ENCODE data around the gene CMC1.

CMC1 gene

GRCh38 chr3:28295898-28296490 is 54.6 kb downstream of the CMC1 start:
- no peak for DNase-seq (ENCODE audit: low read depth in 1 of 2, low spot score in 1 of 2)

GRCh38 chr3:28299705-28300104 is 58.3 kb downstream of the CMC1 start:
- no peak for DNase-seq (ENCODE audit: low read depth in 1 of 2, low spot score in 1 of 2)

- DNase-seq (ENCODE audit: low read depth in 1 of 2, low spot score in 1 of 2): no peak
Observed at GRCh38 chr3:28300345-28300962, 59.0 kb downstream of the CMC1 start.

- DNase-seq (ENCODE audit: low read depth in 1 of 2, low spot score in 1 of 2): no peak
Observed at GRCh38 chr3:28301688-28302087, 60.3 kb downstream of the CMC1 start.

GRCh38 chr3:28308196-28308595 is 66.8 kb downstream of the CMC1 start:
- DNase-seq (ENCODE audit: low read depth in 1 of 2, low spot score in 1 of 2): no peak

GRCh38 chr3:28315711-28316110 is 74.3 kb downstream of the CMC1 start:
- no peak for DNase-seq (ENCODE audit: low read depth in 1 of 2, low spot score in 1 of 2)

GRCh38 chr3:28316226-28316625 is 74.8 kb downstream of the CMC1 start:
- DNase-seq (ENCODE audit: low read depth in 1 of 2, low spot score in 1 of 2): no peak

- DNase-seq (ENCODE audit: low read depth in 1 of 2, low spot score in 1 of 2): no peak
Observed at GRCh38 chr3:28317438-28318022, 76.1 kb downstream of the CMC1 start.

- no peak for DNase-seq (ENCODE audit: low read depth in 1 of 2, low spot score in 1 of 2)
Observed at GRCh38 chr3:28320981-28321380, 79.6 kb downstream of the CMC1 start.

- no peak for DNase-seq (ENCODE audit: low read depth in 1 of 2, low spot score in 1 of 2)
Observed at GRCh38 chr3:28322464-28322863, 81.0 kb downstream of the CMC1 start.

GRCh38 chr3:28326458-28326926 is 85.1 kb downstream of the CMC1 start:
- DNase-seq (ENCODE audit: low read depth in 1 of 2, low spot score in 1 of 2): no peak

- no peak for DNase-seq (ENCODE audit: low read depth in 1 of 2, low spot score in 1 of 2)
Observed at GRCh38 chr3:28328188-28329151, 87.1 kb downstream of the CMC1 start.

- no peak for DNase-seq (ENCODE audit: low read depth in 1 of 2, low spot score in 1 of 2)
Observed at GRCh38 chr3:28334552-28334951, 93.1 kb downstream of the CMC1 start.

GRCh38 chr3:28335246-28335645 is 93.8 kb downstream of the CMC1 start:
- no peak for DNase-seq (ENCODE audit: low read depth in 1 of 2, low spot score in 1 of 2)

GRCh38 chr3:28337230-28337629 is 95.8 kb downstream of the CMC1 start:
- DNase-seq (ENCODE audit: low read depth in 1 of 2, low spot score in 1 of 2): no peak

- no peak for DNase-seq (ENCODE audit: low read depth in 1 of 2, low spot score in 1 of 2)
Observed at GRCh38 chr3:28343144-28343543, 101.7 kb downstream of the CMC1 start.

GRCh38 chr3:28345690-28346089 is 104.3 kb downstream of the CMC1 start:
- DNase-seq (ENCODE audit: low read depth in 1 of 2, low spot score in 1 of 2): no peak

GRCh38 chr3:28347374-28348264 is 106.2 kb downstream of the CMC1 start:
- no peak for DNase-seq (ENCODE audit: low read depth in 1 of 2, low spot score in 1 of 2)

GRCh38 chr3:28348265-28348628 is 106.8 kb downstream of the CMC1 start:
- DNase-seq (ENCODE audit: low read depth in 1 of 2, low spot score in 1 of 2): no peak

- DNase-seq (ENCODE audit: low read depth in 1 of 2, low spot score in 1 of 2): peak; percentile 80 to 88
Observed at GRCh38 chr3:28348629-28349468, 107.4 kb downstream of the CMC1 start, which contains the start of the genes AZI2 and ZCWPW2. TSS of gene AZI2 (minus strand) at chr3:28348824. CDS start at chr3:28340617, 8,207 bp downstream. TSS of gene ZCWPW2 (plus strand) at chr3:28348721. CDS start at chr3:28413069, 64,348 bp downstream.
